Stomach (tissue), 9 donors: Measurements from ENCODE around the gene MEGF6. TPM values are rescaled to one million over a fixed set of nuclear protein-coding genes. Genes with fewer than 3 reads are reported as not detected.
A peak's percentile ranks its signal among the peaks of the same experiment; 100 is the strongest.

Source experiments
- DNase-seq, 2 donors: peaks; one replicate each; pipeline versions ENCODE4 v3.0.0 to v3.0.0-alpha.2; 2013 to 2019
- H3K27ac ChIP-seq, 5 donors: fragments of 200-600 bp in 4 of 5; sonication (generic) in 4 of 5; one replicate each; pipeline ENCODE4 v1.5.1; 2013 to 2019; ENCODE audit warnings: mild to moderate bottlenecking in 1 of 5, moderate library complexity in 1 of 5
- H3K27me3 ChIP-seq, 3 donors: fragments of 200-600 bp; sonication (generic); one replicate each; pipeline ENCODE4 v1.5.1; 2017 to 2019; ENCODE audit warnings: mixed run types in 1 of 3
- H3K36me3 ChIP-seq, 4 donors: fragments of 200-600 bp; sonication (generic); 1 replicate in 3 of 4; 2 replicates in 1 of 4; pipeline ENCODE4 v1.5.1; 2016 to 2019
- H3K4me1 ChIP-seq, 4 donors: fragments of 200-600 bp; sonication (generic); one replicate each; pipeline ENCODE4 v1.5.1; 2016 to 2019
- H3K4me3 ChIP-seq, 4 donors: fragments of 200-600 bp; sonication (generic) in 3 of 4; one replicate each; pipeline ENCODE4 v1.5.1; 2016 to 2019; ENCODE audit warnings: mild to moderate bottlenecking in 1 of 4
- H3K9me3 ChIP-seq, 4 donors: fragments of 200-600 bp; sonication (generic); one replicate each; pipeline ENCODE4 v1.5.1; 2016 to 2019
- CTCF ChIP-seq, 7 experiments: fragments of 450-650 bp in 4 of 7; fragments of 200-600 bp in 3 of 7; sonication (generic) in 3 of 7; IDR thresholded peaks; one replicate each; pipeline ENCODE4 v1.5.1; 2016 to 2019; ENCODE audit warnings: antibody characterized with exemption in 7 of 7, control low read depth in 2 of 7, mild to moderate bottlenecking in 1 of 7
- EP300 ChIP-seq: sonication (generic); formaldehyde crosslinking; IDR thresholded peaks from one replicate; pipeline ENCODE4 v1.6.1; 2017; ENCODE audit warnings: antibody characterized with exemption
- POLR2A ChIP-seq, 4 donors: fragments of 450-650 bp; IDR thresholded peaks; one replicate each; pipeline ENCODE4 v1.6.1; 2016; ENCODE audit warnings: antibody characterized with exemption in 4 of 4, control low read depth in 2 of 4, mild to moderate bottlenecking in 1 of 4, moderate library complexity in 1 of 4
- POLR2AphosphoS5 ChIP-seq, 3 donors: sonication (generic); formaldehyde crosslinking; IDR thresholded peaks; one replicate each; pipeline ENCODE4 v1.6.1; 2016; ENCODE audit warnings: antibody characterized with exemption in 3 of 3
- WGBS, 5 donors: extraction: QIAGEN DNeasy Blood & Tissue Kit in 3 of 5; methylation state at CpG; one replicate each; pipeline versions ENCODE4 v1.1.5 to v1.1.7; 2013 to 2018; 5-methylcytosine and 5-hydroxymethylcytosine counted together
- intact Hi-C: fragments of 100-400 bp; cut with DNase I; formaldehyde crosslinking; loops from one replicate; pipeline ENCODE4 v1.15.1; 2023; ENCODE audit warnings: low total_unique reads
- polyA plus RNA-seq, 3 donors: library from polyadenylated mRNA; stranded (reverse); fragments of 200-250 nt; gene quantifications; one replicate each; pipeline ENCODE4 v1.2.3, GENCODE V29; 2013
- total RNA-seq, 5 donors: library from RNA; depleted of rRNA; stranded (reverse); fragments of >200 nt; gene quantifications; one replicate each; pipeline versions ENCODE4 v1.1.0 to v1.2.3, GENCODE V29; 2014 to 2016
- donor health status: healthy with polysubstance abuse.
- donor health status: Bipolar disorder and iron deficiency.
- donor health status: healthy.

The MEGF6 gene
- total and polyA plus RNA-seq, 8 donors: 2.6 to 57.2 (median 26.7) TPM

GRCh38 chr1:3654549-3655281 lies 43.4 kb upstream of the MEGF6 start:
- Histone ChIP-seq H3K4me1 (peaks cover 29 to 35% (median 32%) of the 10 kb centered on the region in 4 donors), H3K27ac (no peak overlapping the region), H3K4me3 (no peak overlapping the region), H3K9me3 (peaks cover 0 to 5% (median 0%) of the 10 kb centered on the region in 4 donors), H3K27me3 (peaks cover 27 to 91% (median 51%) of the 10 kb centered on the region in 3 donors), H3K36me3 (no peaks in the 10 kb centered on the region)
- WGBS, 5 donors: 54 to 71% (median 60%) methylated on average over 21 to 22 of the region's 22 CpGs
- TF ChIP-seq EP300: no peak
- TF ChIP-seq POLR2A (IDR thresholded peaks at IDR 0.05): no peak
- no peak for TF ChIP-seq CTCF (IDR thresholded peaks at IDR 0.05)
- no peak for TF ChIP-seq POLR2AphosphoS5 (IDR thresholded peaks at IDR 0.05)
- DNase-seq: no peak
- intact Hi-C loops: no loop called here

DNA sequence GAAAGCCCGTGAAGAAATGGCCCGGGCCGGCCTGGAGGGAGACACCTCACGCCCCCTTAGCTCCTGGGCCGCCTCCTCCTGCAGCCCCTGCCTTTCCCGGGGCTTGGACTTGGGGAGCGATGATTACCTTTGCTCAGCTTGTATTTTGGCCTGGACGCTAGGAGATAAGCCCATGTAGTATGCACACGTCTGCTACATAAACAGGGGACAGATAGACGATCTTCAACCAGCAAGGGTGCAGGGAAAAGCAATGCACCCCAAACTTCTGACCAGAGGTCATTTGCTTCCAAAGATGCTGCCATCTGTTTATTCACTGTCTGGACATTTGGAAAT lies 41.9 kb upstream of the MEGF6 start:
- H3K27me3 ChIP-seq: peaks cover 27 to 82% (median 51%) of the 10 kb centered on the region in 3 donors
- TF ChIP-seq POLR2A (IDR thresholded peaks at IDR 0.05) (no peak), POLR2AphosphoS5 (IDR thresholded peaks at IDR 0.05) (no peak), CTCF (IDR thresholded peaks at IDR 0.05) (no peak), EP300 (no peak)
- H3K9me3 ChIP-seq: peaks cover 0 to 5% (median 0%) of the 10 kb centered on the region in 4 donors
- intact Hi-C loops: no loop called here
- peaks cover 42 to 49% (median 46%) of the 10 kb centered on the region in 4 donors for H3K4me1 ChIP-seq
- H3K4me3 ChIP-seq: peak overlapping the region in 2 of 4 donors; percentile 75 to 99
- WGBS, 5 donors: 12 to 37% (median 18%) methylated on average over 8 to 10 of the region's 10 CpGs
- DNase-seq: no peak
- H3K27ac ChIP-seq: no peak overlapping the region
- no peaks in the 10 kb centered on the region for H3K36me3 ChIP-seq

DNA sequence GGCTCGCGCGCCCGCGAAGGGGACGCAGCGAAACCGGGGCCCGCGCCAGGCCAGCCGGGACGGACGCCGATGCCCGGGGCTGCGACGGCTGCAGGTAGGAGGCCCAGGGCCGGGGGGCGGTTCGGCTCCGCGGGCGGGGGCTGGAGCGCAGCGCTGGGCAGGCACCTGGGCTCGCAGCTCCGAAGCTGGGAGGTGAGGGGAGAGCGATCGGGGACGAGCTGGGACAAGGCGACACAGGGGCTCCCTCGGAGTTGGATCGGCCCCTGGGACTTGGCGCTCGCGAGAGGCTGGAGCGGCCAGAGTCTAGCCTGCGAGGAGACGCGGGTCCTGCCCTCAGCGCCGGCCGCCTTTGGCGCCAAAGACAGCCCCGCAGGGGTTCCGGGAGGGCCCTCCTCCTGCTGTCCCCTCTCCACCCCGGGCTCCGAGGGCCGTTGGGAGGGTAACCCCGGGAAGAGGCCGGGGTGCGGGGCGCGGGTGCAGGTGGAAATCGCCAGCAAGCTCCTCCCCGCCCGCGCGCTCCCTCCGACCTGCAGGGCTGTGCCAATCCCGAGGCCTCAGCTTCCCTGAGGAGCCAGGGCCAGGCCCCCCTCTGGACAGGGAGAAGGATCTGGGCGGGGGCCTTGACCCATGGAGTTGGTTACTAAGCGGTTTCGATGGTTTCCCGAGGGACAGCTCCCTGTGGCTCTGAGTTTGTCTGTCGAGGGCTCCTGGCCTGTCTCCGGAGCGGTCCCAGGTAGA lies 41.4 kb upstream of the MEGF6 start:
- DNase-seq: peak in 1 of 2 donors; percentile 40
- WGBS, 5 donors: 2 to 6% (median 3%) methylated on average over 31 to 68 of the region's 68 CpGs

More for the DNA sequence above, 41.4 kb upstream of the MEGF6 start:
- intact Hi-C loops: no loop called here
- peaks cover 27 to 77% (median 50%) of the 10 kb centered on the region in 3 donors for H3K27me3 ChIP-seq
- H3K36me3 ChIP-seq: no peaks in the 10 kb centered on the region
- peak overlapping the region; percentile 34 to 99 (median 57) for H3K4me3 ChIP-seq
- TF ChIP-seq POLR2AphosphoS5 (IDR thresholded peaks at IDR 0.05) (no peak), CTCF (IDR thresholded peaks at IDR 0.05) (no peak), EP300 (no peak), POLR2A (IDR thresholded peaks at IDR 0.05) (no peak)
- peaks cover 47 to 55% (median 50%) of the 10 kb centered on the region in 4 donors for H3K4me1 ChIP-seq
- peaks cover 0 to 5% (median 0%) of the 10 kb centered on the region in 4 donors for H3K9me3 ChIP-seq
- no peak overlapping the region for H3K27ac ChIP-seq
